AG04449 (cell line): Measurements from ENCODE around the gene NRG3.

ENCODE experiments used
- CTCF ChIA-PET: fragments of 350-600 bp; formaldehyde crosslinking; extraction: SDS; loops from one replicate; lab custom pipeline; 2021; ENCODE audit warnings: antibody characterized with exemption; lab: Yijun Ruan, JAX
- POLR2A ChIA-PET: fragments of 400-600, 350-600 bp; formaldehyde crosslinking; extraction: SDS; loops from one replicate; lab custom pipeline; 2020; ENCODE audit warnings: antibody characterized with exemption, inconsistent platforms; lab: Yijun Ruan, JAX
- DNase-seq: peaks from one replicate; pipeline ENCODE4 v3.0.0-alpha.2; 2010; ENCODE audit warnings: low read depth, low spot score
- H3K4me3 ChIP-seq: 2 replicates; pipeline ENCODE4 v1.5.1; 2011; ENCODE audit warnings: low read depth, mild to moderate bottlenecking, control low read depth, low read length
- CTCF ChIP-seq: IDR thresholded peaks from one replicate; pipeline ENCODE4 v1.5.1; 2011; ENCODE audit warnings: mild to moderate bottlenecking, moderate library complexity, low read length, control low read depth, inconsistent platforms; ENCODE audit not compliant: insufficient read depth; ENCODE audit errors: missing control alignments

NRG3 gene

GRCh38 chr10:81848514-81848913, 26.5 kb upstream of the NRG3 start:
- POLR2A ChIA-PET, result no interaction called here

DNA sequence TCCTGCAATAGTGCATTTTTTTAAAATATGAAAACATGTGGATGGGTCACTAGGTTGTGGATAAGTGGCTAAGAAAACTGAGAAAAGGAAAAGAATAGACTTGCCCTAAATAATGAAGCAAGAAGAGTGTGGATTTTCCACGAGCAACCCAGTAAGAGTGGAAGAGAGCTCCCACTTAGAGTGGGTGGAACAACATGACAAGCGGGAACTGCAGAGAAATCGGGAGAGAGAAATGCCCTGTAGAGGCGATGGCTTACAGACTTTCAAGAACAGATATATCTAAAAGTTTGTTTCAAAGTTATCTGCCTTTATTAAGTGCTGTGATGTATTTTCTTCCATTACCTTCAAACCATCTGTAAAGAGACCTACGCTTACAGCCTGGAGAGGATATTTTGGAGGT, 26.1 kb upstream of the NRG3 start:
- no peak overlapping the region for H3K4me3 ChIP-seq
- ChIA-PET POLR2A (no interaction called here), CTCF (no interaction called here)
- DNase-seq, result no peak
- TF ChIP-seq CTCF, result no peak

More at GRCh38 chr10:81848514-81848913, 26.5 kb upstream of the NRG3 start:
- DNase-seq, result no peak
- H3K4me3 ChIP-seq, result no peak overlapping the region
- CTCF ChIA-PET, result no interaction called here
- TF ChIP-seq CTCF, result no peak

DNA sequence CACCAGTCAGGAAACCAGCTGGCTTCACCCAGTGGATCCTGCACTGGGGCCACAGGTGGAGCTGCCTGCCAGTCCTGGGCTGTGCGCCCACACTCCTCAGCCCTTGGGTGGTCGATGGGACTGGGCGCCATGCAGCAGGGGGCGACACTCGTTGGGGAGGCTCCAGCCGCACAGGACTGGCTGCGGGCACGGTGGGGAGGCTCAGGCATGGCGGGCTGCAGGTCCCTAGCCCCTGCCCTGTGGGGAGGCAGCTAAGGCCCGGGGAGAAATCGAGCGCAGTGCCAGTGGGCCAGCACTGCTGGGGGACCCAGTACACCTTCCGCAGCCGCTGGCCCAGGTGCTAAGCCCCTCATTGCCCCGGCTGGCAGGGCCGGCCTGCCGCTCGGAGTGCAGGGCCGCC, 12.4 kb upstream of the NRG3 start:
- CTCF ChIA-PET, result no interaction called here
- POLR2A ChIA-PET, result no interaction called here
- no peak for DNase-seq
- no peak for TF ChIP-seq CTCF
- H3K4me3 ChIP-seq, result no peak overlapping the region

DNA sequence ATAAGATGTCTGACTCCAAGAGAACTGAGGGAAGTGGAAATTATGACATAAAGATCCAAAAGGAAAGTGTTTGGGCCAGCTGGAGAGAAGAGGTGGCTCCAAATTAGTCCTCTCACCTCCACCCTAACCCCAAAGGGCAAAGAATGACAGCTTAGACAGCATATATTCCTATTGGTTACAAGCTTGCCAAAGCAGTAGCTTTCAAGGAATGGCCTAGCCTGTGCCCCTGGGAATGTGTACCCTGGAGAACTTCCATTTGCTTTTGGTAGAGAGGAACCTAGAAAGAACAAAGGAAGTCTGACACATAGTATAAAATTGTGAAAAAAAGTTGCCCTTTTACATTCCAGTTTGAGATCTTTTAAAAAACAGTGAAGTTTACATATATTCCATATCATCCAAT, 11.2 kb upstream of the NRG3 start:
- CTCF ChIA-PET, result no interaction called here
- no peak for DNase-seq
- no peak overlapping the region for H3K4me3 ChIP-seq
- POLR2A ChIA-PET, result no interaction called here
- TF ChIP-seq CTCF, result no peak

DNA sequence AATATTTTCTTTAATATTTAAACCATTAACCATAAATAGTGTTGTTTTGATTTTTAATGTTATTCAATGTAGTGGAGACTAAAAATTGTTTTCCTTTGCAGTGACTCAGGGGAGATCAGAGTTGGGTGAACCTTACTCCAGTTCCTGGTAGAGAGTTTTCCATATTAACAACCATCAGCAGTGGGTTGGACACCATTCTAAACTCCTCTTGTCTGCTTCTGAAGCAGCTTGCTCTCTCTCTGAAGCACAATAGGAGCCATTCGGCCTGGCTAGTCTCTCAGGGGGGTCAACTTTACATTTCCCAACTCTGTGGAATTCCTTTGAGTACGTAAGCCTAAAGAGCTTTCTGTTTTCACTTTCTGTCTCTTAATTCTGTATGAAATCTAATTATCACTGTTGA, 9.4 kb upstream of the NRG3 start:
- no peak for TF ChIP-seq CTCF

GRCh38 chr10:81866753-81867152, 8.2 kb upstream of the NRG3 start:
- ChIA-PET POLR2A (no interaction called here), CTCF (no interaction called here)
- DNase-seq, result no peak
- no peak overlapping the region for H3K4me3 ChIP-seq
- TF ChIP-seq CTCF, result no peak

More for the DNA sequence above, 9.4 kb upstream of the NRG3 start:
- ChIA-PET POLR2A (no interaction called here), CTCF (no interaction called here)
- H3K4me3 ChIP-seq, result no peak overlapping the region
- DNase-seq, result no peak
